Measurements from ENCODE around the gene ARL14EPL.
A peak's percentile ranks its signal among the peaks of the same experiment; 100 is the strongest.

Gene ARL14EPL

DNA sequence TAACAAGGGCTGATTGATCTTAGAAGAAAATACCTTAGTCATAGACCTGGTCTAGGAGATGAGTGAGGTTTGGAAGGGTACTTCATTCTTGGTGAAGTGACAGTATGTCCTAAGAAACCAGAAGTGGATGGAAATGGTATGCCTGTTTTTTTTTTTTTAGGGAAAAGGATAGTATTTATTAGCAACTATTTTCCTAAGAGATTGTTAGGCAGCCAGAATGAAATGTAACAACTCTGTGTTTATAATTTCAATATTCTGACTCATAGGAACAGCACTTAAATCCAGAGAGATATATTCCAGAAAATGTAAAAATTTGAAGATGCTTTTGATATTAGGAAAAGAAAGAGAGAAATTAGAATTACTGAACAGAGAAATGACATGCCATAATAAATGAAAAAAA lies 21.2 kb upstream of the ARL14EPL start:
- H3K9me3 ChIP-seq (ENCODE audit: severe bottlenecking): no peaks in the 10 kb centered on the region
- no peaks in the 10 kb centered on the region for H3K36me3 ChIP-seq (ENCODE audit: low read depth)
- ATAC-seq (ENCODE audit: low read depth) (no peak), DNase-seq (ENCODE audit: low spot score) (no peak)
- H3K4me1 ChIP-seq (ENCODE audit: insufficient read depth, poor library complexity, severe bottlenecking): no peaks in the 10 kb centered on the region
- H3K4me3 ChIP-seq (ENCODE audit: severe bottlenecking): no peak overlapping the region
- H3K27ac ChIP-seq (ENCODE audit: poor library complexity, severe bottlenecking): no peak overlapping the region
- no peaks in the 10 kb centered on the region for H3K27me3 ChIP-seq (ENCODE audit: insufficient read depth, poor library complexity, severe bottlenecking)
- TF ChIP-seq, protein P1, sequence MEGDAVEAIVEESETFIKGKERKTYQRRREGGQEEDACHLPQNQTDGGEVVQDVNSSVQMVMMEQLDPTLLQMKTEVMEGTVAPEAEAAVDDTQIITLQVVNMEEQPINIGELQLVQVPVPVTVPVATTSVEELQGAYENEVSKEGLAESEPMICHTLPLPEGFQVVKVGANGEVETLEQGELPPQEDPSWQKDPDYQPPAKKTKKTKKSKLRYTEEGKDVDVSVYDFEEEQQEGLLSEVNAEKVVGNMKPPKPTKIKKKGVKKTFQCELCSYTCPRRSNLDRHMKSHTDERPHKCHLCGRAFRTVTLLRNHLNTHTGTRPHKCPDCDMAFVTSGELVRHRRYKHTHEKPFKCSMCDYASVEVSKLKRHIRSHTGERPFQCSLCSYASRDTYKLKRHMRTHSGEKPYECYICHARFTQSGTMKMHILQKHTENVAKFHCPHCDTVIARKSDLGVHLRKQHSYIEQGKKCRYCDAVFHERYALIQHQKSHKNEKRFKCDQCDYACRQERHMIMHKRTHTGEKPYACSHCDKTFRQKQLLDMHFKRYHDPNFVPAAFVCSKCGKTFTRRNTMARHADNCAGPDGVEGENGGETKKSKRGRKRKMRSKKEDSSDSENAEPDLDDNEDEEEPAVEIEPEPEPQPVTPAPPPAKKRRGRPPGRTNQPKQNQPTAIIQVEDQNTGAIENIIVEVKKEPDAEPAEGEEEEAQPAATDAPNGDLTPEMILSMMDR (IDR thresholded peaks at IDR 0.05; ENCODE audit: poor library complexity, severe bottlenecking): no peak

DNA sequence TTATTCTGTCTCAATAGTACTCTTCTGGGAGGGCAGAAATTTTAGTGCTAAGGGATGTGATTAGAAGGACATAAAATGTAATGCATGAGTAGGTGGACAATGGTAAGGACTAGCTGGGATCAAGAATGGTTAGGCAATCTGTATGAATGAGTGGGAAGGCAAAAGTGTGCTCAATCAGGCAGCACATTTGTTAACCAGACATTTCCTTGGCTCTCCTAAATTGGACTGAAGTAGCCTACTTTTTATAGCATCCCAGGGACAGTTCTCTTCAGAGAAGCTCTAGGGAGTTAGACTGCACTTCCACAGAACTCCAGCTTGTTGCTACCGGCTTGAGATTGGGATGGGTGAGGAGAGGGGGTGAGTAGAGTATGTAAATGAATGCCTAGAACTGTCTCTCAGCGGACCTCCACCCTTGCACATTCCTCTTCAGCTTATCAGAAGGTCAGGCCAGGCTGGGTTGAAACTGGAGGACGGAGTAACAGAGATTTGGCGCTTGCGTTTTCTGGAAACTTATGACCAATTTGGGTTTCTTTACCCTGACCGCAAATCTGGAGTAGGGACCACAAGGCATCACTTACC lies 19.0 kb upstream of the ARL14EPL start:
- TF ChIP-seq, protein P1 (IDR thresholded peaks at IDR 0.05; ENCODE audit: poor library complexity, severe bottlenecking): no peak
- DNase-seq (ENCODE audit: low spot score) (no peak), ATAC-seq (ENCODE audit: low read depth) (0 out of 3 replicates have a peak, but pooled peaks have one; percentile 21)
- no peaks in the 10 kb centered on the region for H3K27me3 ChIP-seq (ENCODE audit: insufficient read depth, poor library complexity, severe bottlenecking)
- no peaks in the 10 kb centered on the region for H3K36me3 ChIP-seq (ENCODE audit: low read depth)
- H3K9me3 ChIP-seq (ENCODE audit: severe bottlenecking): no peaks in the 10 kb centered on the region
- H3K27ac ChIP-seq (ENCODE audit: poor library complexity, severe bottlenecking): no peak overlapping the region
- no peak overlapping the region for H3K4me3 ChIP-seq (ENCODE audit: severe bottlenecking)
- no peaks in the 10 kb centered on the region for H3K4me1 ChIP-seq (ENCODE audit: insufficient read depth, poor library complexity, severe bottlenecking)

DNA sequence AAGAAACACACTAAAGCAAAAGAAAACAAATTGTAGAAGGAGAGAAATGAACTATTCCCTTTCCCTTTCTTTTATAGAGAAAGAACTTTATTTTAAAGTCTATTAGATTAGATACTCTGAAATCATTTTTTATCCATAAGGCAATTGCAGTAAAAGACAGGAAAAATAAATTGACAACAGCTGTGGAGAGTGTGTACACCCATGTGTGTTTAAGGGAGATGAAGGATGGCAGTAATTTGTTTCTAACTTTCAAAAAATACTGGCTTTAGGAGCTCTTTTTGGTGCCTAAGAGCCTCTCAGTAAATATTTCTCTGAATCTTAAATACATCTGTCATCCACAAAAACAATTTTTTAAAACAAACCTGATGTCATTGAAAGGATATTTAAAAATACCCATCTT lies 18.3 kb upstream of the ARL14EPL start:
- Histone ChIP-seq H3K9me3 (ENCODE audit: severe bottlenecking) (no peaks in the 10 kb centered on the region), H3K4me3 (ENCODE audit: severe bottlenecking) (no peak overlapping the region), H3K36me3 (ENCODE audit: low read depth) (no peaks in the 10 kb centered on the region), H3K4me1 (ENCODE audit: insufficient read depth, poor library complexity, severe bottlenecking) (no peaks in the 10 kb centered on the region), H3K27me3 (ENCODE audit: insufficient read depth, poor library complexity, severe bottlenecking) (no peaks in the 10 kb centered on the region), H3K27ac (ENCODE audit: poor library complexity, severe bottlenecking) (no peak overlapping the region)
- DNase-seq (ENCODE audit: low spot score): no peak
- TF ChIP-seq, protein P1 (IDR thresholded peaks at IDR 0.05; ENCODE audit: poor library complexity, severe bottlenecking): no peak
- ATAC-seq (ENCODE audit: low read depth): no peak

DNA sequence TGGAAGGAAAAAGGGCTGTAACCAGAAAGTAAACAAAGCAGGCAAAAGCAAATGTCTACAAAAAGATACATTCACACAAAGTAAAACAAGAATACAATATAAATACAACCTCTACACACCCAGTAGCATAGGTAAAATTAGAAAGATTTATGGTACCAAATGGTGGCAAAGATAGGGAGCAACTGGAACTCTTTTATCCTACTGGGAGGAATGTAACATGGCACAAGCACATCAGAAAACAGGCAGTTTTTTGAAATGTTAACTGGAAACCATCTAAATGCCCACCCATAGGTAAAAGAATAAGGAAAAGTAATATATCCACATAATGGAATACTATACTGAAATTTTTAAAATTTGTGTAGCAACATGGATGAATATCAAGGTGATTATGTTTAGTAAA lies 8.7 kb upstream of the ARL14EPL start:
- TF ChIP-seq, protein P1 (IDR thresholded peaks at IDR 0.05; ENCODE audit: poor library complexity, severe bottlenecking): no peak
- ATAC-seq (ENCODE audit: low read depth): no peak
- Histone ChIP-seq H3K27ac (ENCODE audit: poor library complexity, severe bottlenecking) (no peak overlapping the region), H3K27me3 (ENCODE audit: insufficient read depth, poor library complexity, severe bottlenecking) (no peaks in the 10 kb centered on the region), H3K4me1 (ENCODE audit: insufficient read depth, poor library complexity, severe bottlenecking) (no peaks in the 10 kb centered on the region), H3K9me3 (ENCODE audit: severe bottlenecking) (no peaks in the 10 kb centered on the region), H3K4me3 (ENCODE audit: severe bottlenecking) (no peak overlapping the region), H3K36me3 (ENCODE audit: low read depth) (no peaks in the 10 kb centered on the region)
- DNase-seq (ENCODE audit: low spot score): no peak

DNA sequence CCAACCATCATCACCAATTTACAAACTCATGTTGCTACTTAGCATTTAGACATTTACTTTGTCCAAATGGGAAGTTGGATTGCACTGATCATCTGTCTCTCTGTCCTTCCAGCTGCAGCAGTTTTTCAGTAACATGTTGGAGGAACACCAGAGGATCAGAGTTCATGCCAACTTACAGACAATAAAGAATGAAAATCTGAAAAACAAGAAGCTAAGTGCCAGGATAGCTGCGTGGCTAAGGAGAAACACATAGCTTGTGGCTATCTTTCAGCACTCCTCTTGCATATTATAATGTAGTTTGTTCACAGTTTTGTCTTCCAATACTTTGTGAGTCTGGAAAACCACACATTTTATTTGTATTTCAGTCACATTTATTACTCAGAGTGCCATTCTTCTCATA lies 6.4 kb upstream of the ARL14EPL start:
- H3K4me3 ChIP-seq (ENCODE audit: severe bottlenecking): no peak overlapping the region
- no peaks in the 10 kb centered on the region for H3K9me3 ChIP-seq (ENCODE audit: severe bottlenecking)
- ATAC-seq (ENCODE audit: low read depth) (no peak), DNase-seq (ENCODE audit: low spot score) (no peak)
- H3K27me3 ChIP-seq (ENCODE audit: insufficient read depth, poor library complexity, severe bottlenecking): no peaks in the 10 kb centered on the region
- no peaks in the 10 kb centered on the region for H3K4me1 ChIP-seq (ENCODE audit: insufficient read depth, poor library complexity, severe bottlenecking)
- TF ChIP-seq, protein P1 (IDR thresholded peaks at IDR 0.05; ENCODE audit: poor library complexity, severe bottlenecking): no peak
- no peaks in the 10 kb centered on the region for H3K36me3 ChIP-seq (ENCODE audit: low read depth)
- no peak overlapping the region for H3K27ac ChIP-seq (ENCODE audit: poor library complexity, severe bottlenecking)

Measured in RWPE2 (cell line).